VCaP (cell line): Measurements from ENCODE around the gene EXOC1.

Source experiments
- H3K27ac ChIP-seq: fragments of 450-650 bp; 2 replicates; pipeline ENCODE4 v1.5.1; 2017
- TF ChIP-seq, protein P1 (sequence below): fragments of 450-650 bp; conservative IDR thresholded peaks from 2 replicates; pipeline ENCODE4 v1.5.1; 2017; ENCODE audit warnings: mild to moderate bottlenecking, moderate library complexity

EXOC1 gene

DNA sequence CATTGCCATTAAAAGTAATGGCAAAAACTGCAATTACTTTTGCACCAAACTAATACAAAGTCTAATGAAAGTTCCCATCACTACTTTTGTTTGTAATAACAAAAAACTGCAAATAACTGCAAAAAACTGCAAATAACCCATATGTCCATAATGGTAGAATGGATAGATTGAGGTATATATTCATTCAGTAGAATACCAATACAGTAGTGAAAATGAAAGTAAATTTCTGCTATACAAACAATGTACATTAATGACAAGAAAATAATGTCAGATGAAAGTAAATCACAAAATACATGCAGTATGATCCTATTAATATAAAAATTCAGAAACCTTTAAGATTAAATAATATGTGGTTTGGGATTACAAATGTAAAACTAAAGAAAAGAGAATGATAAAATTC, 54.0 kb downstream of the EXOC1 start:
- TF ChIP-seq, protein P1, sequence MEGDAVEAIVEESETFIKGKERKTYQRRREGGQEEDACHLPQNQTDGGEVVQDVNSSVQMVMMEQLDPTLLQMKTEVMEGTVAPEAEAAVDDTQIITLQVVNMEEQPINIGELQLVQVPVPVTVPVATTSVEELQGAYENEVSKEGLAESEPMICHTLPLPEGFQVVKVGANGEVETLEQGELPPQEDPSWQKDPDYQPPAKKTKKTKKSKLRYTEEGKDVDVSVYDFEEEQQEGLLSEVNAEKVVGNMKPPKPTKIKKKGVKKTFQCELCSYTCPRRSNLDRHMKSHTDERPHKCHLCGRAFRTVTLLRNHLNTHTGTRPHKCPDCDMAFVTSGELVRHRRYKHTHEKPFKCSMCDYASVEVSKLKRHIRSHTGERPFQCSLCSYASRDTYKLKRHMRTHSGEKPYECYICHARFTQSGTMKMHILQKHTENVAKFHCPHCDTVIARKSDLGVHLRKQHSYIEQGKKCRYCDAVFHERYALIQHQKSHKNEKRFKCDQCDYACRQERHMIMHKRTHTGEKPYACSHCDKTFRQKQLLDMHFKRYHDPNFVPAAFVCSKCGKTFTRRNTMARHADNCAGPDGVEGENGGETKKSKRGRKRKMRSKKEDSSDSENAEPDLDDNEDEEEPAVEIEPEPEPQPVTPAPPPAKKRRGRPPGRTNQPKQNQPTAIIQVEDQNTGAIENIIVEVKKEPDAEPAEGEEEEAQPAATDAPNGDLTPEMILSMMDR, result no peak
- no peak overlapping the region for H3K27ac ChIP-seq

- no peak overlapping the region for H3K27ac ChIP-seq
These were observed 56.7 kb downstream of the EXOC1 start for GRCh38 chr4:55910140-55910539.

DNA sequence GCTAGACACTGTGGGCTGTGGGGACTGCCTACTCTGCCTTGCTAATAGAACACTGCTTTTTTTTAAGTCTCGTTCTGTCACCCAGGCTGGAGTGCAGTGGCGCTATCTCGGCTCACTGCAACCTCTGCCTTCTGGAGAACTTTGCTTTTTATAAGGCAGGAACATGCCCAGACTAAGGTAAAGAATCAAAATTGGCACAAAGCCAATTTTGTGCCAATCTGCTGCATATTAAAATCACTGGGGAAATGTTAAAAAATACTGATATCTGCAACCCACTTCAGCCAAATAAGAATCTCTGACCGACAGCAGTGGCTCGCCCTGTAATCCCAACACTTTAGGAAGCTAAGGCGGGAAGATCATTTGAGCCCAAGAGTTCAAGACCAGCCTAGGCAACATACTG, 58.8 kb downstream of the EXOC1 start:
- H3K27ac ChIP-seq, result no peak overlapping the region
- TF ChIP-seq, protein P1, result no peak

More at GRCh38 chr4:55910140-55910539, 56.7 kb downstream of the EXOC1 start:
- TF ChIP-seq, protein P1, result no peak

DNA sequence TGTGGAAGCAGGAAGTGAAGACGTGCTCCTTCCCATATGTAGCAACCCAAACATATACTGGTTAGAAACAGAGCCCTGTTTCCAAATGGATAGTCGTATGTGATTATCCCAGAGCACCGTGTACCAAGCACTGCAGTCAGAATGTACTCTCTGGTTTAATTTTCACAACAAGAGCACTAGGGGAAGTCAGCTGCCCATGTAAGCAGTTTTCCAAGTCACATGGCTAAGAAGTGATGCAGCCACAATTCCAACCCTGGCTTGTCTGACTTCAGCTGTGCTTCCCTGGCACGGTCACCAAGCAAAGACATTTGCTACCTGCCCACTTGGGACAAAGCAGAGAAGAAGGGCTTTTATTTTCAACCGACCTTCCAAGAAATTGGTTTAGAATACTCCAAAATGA, 67.1 kb downstream of the EXOC1 start:
- TF ChIP-seq, protein P1, result no peak
- no peak overlapping the region for H3K27ac ChIP-seq

DNA sequence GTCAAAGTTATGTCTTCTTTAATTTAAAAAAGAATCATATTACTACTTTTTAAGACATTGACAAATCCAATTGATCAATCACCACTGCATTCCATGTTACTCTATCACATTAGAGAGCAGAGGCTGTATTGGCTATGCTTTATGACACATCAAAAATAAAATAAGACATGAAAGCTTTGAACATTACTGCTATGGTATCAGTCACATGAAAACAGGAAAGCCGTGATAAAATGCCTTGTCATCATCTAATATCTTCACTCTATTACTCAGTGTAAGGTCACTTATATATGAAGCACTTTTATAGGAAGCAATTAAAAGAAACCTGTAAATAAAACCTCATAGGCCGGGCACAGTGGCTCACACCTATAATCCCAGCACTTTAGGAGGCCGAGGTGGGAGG, 67.6 kb downstream of the EXOC1 start:
- TF ChIP-seq, protein P1, result no peak

GRCh38 chr4:55925241-55925640, 71.8 kb downstream of the EXOC1 start:
- TF ChIP-seq, protein P1, result no peak
- no peak overlapping the region for H3K27ac ChIP-seq

More for the DNA sequence above, 67.6 kb downstream of the EXOC1 start:
- H3K27ac ChIP-seq, result no peak overlapping the region

- TF ChIP-seq, protein P1, result no peak
- H3K27ac ChIP-seq, result no peak overlapping the region
These were observed 73.2 kb downstream of the EXOC1 start for GRCh38 chr4:55926610-55927009.
